OCI-LY7 (cell line): ENCODE results near the gene ABCG8. TPM values are rescaled to one million over a fixed set of nuclear protein-coding genes. Genes with fewer than 3 reads are reported as not detected.

Source experiments
- BruUV-seq: library from RNA; stranded (reverse); fragments of 400-500 nt; replicated peaks from 2 replicates; lab custom pipeline; 2021; lab: Mats Ljungman, UMichigan
- CTCF ChIA-PET: fragments of 300-600 bp; sonication (Branson Sonifier 250); formaldehyde crosslinking; loops from one replicate; lab custom pipeline; 2022; ENCODE audit warnings: antibody characterized with exemption; ENCODE audit not compliant: unreplicated experiment; lab: Charles Lee
- POLR2A ChIA-PET: fragments of 300-600 bp; sonication (Branson Sonifier 250); formaldehyde crosslinking; loops from one replicate; lab custom pipeline; 2022; ENCODE audit warnings: antibody characterized with exemption; lab: Charles Lee
- DNase-seq: peaks from one replicate; pipeline ENCODE4 v3.0.0-alpha.2; 2015; ENCODE audit warnings: low spot score
- H2AFZ ChIP-seq: fragments of 200-600 bp; sonication (generic), shearing (Covaris generic); 2 replicates; pipeline ENCODE4 v1.6.1; 2014; ENCODE audit warnings: mild to moderate bottlenecking, antibody characterized with exemption, low read length, moderate library complexity
- H3K27ac ChIP-seq: fragments of 200-600 bp; sonication (generic); 2 replicates; pipeline ENCODE4 v1.5.1; 2014; ENCODE audit warnings: mixed run types, low read depth, mild to moderate bottlenecking, moderate library complexity, low read length, inconsistent platforms; ENCODE audit not compliant: poor library complexity, severe bottlenecking
- H3K36me3 ChIP-seq: fragments of 200-600 bp; sonication (generic); 2 replicates; pipeline ENCODE4 v1.6.1; 2014; ENCODE audit warnings: mild to moderate bottlenecking, antibody characterized with exemption, low read length, moderate library complexity, mixed read lengths; ENCODE audit not compliant: insufficient read depth
- H3K4me1 ChIP-seq: fragments of 200-600 bp; sonication (generic); 2 replicates; pipeline ENCODE4 v1.5.1; 2014; ENCODE audit warnings: mild to moderate bottlenecking, low read length; ENCODE audit not compliant: insufficient read depth, poor library complexity, severe bottlenecking
- H3K4me2 ChIP-seq: fragments of 200-600 bp; sonication (generic); 2 replicates; pipeline ENCODE4 v1.6.1; 2014; ENCODE audit warnings: mild to moderate bottlenecking, low read length
- H3K4me3 ChIP-seq: fragments of 200-600 bp; sonication (generic); 2 replicates; pipeline ENCODE4 v1.5.1; 2014; ENCODE audit warnings: mild to moderate bottlenecking, low read depth, low read length; ENCODE audit not compliant: poor library complexity, severe bottlenecking
- H3K79me2 ChIP-seq: fragments of 200-600 bp; sonication (generic); 2 replicates; pipeline ENCODE4 v1.6.1; 2016; ENCODE audit warnings: low read depth, mild to moderate bottlenecking, low read length, moderate library complexity, mixed read lengths; ENCODE audit not compliant: insufficient read depth
- H3K9me2 ChIP-seq: fragments of 200-600 bp; sonication (generic); 2 replicates; pipeline ENCODE4 v1.6.1; 2016; ENCODE audit warnings: mild to moderate bottlenecking, low read length, mixed read lengths; ENCODE audit not compliant: insufficient read depth
- H3K9me3 ChIP-seq: fragments of 200-600 bp; sonication (generic); 2 replicates; pipeline ENCODE4 v1.6.1; 2014; ENCODE audit warnings: mild to moderate bottlenecking, mixed run types, low read length, mixed read lengths
- H4K20me1 ChIP-seq: fragments of 200-600 bp; sonication (generic); 2 replicates; pipeline ENCODE4 v1.6.1; 2014; ENCODE audit warnings: mild to moderate bottlenecking, antibody characterized with exemption, low read length, moderate library complexity, mixed read lengths; ENCODE audit not compliant: insufficient read depth
- CTCF ChIP-seq: fragments of 200-600 bp; sonication (generic); conservative IDR thresholded peaks from 2 replicates; pipeline ENCODE4 v1.5.1; 2014; ENCODE audit warnings: mild to moderate bottlenecking, antibody characterized with exemption, low read length, moderate library complexity, mixed read lengths
- EZH2phosphoT487 ChIP-seq: fragments of 200-600 bp; sonication (generic); IDR thresholded peaks from 2 replicates; pipeline ENCODE4 v1.6.1; 2018; ENCODE audit warnings: low read depth, borderline replicate concordance, mild to moderate bottlenecking, mixed run types, antibody characterized with exemption, low read length, moderate library complexity, mixed read lengths
- intact Hi-C: fragments of 100-400 bp; cut with micrococcal nuclease; formaldehyde crosslinking; loops from one replicate; pipeline ENCODE4 v1.10.0; 2022; ENCODE audit not compliant: unreplicated experiment
- total RNA-seq, 2 experiments: library from RNA; depleted of rRNA in 1 of 2; stranded (reverse); fragments of >200 nt in 1 of 2; shearing (Covaris generic) in 1 of 2; gene quantifications; 2 replicates each; pipeline ENCODE4 v1.2.3, GENCODE V29; 2014 to 2022

The ABCG8 gene
- total RNA-seq, 2 experiments from 2014 or later: not detected

- intact Hi-C loops: no loop called here
- no peak for DNase-seq
- H4K20me1 ChIP-seq: no peaks in the 10 kb centered on the region
- no peak overlapping the region for H2AFZ ChIP-seq
- TF ChIP-seq EZH2phosphoT487 (no peak), CTCF (no peak)
- CTCF ChIA-PET: no interaction called here
- POLR2A ChIA-PET: interaction anchor here (0.7 kb wide), 2 partner anchors 44 to 190 kb away, joined by 3 read pairs; no protein-coding TSS in a partner anchor
- H3K4me1 ChIP-seq: no peaks in the 10 kb centered on the region
- no peaks in the 10 kb centered on the region for H3K9me2 ChIP-seq
- H3K27ac ChIP-seq: no peak overlapping the region
- H3K4me3 ChIP-seq: no peak overlapping the region
- H3K36me3 ChIP-seq: no peaks in the 10 kb centered on the region
- H3K9me3 ChIP-seq: no peaks in the 10 kb centered on the region
- H3K79me2 ChIP-seq: no peaks in the 10 kb centered on the region
- no peak overlapping the region for H3K4me2 ChIP-seq
- BruUV-seq: no TSS peak
Measured at GRCh38 chr2:43846140-43846793, 7.5 kb downstream of the ABCG8 start.

GRCh38 chr2:43848214-43848613, 9.4 kb downstream of the ABCG8 start:
- ChIA-PET POLR2A (no interaction called here), CTCF (no interaction called here)
- H3K4me2 ChIP-seq: no peak overlapping the region
- TF ChIP-seq CTCF (no peak), EZH2phosphoT487 (no peak)
- H3K36me3 ChIP-seq: no peaks in the 10 kb centered on the region
- no peak overlapping the region for H3K4me3 ChIP-seq
- no peaks in the 10 kb centered on the region for H3K79me2 ChIP-seq
- H3K27ac ChIP-seq: no peak overlapping the region
- BruUV-seq: no TSS peak
- no peaks in the 10 kb centered on the region for H3K9me3 ChIP-seq
- H3K4me1 ChIP-seq: no peaks in the 10 kb centered on the region
- intact Hi-C loops: no loop called here
- H4K20me1 ChIP-seq: no peaks in the 10 kb centered on the region
- DNase-seq: peak; percentile 4
- no peak overlapping the region for H2AFZ ChIP-seq
- H3K9me2 ChIP-seq: no peaks in the 10 kb centered on the region
